Mesenchymal stem cell (in vitro differentiated cells and primary cell): Measurements from ENCODE around the gene ZNF641.
"Not testable (repeated sequence)": the region's sequence is repeated elsewhere in the genome, so short reads cannot be mapped to it uniquely, and the experiment has no call there.

Source experiments
- DNase-seq: peaks from one replicate; pipeline ENCODE4 v3.0.0-alpha.2; 2013
- H2AFZ ChIP-seq: one replicate; pipeline ENCODE4 v1.6.1; 2013; ENCODE audit warnings: low read depth, mild to moderate bottlenecking, control low read depth, inconsistent platforms, low read length, moderate library complexity
- H2AK5ac ChIP-seq: 2 replicates; pipeline ENCODE4 v1.6.1; 2013; ENCODE audit warnings: low read length, moderate library complexity, mild to moderate bottlenecking, inconsistent platforms; ENCODE audit not compliant: severe bottlenecking
- H2BK120ac ChIP-seq: one replicate; pipeline ENCODE4 v1.6.1; 2013; ENCODE audit warnings: low read depth, mild to moderate bottlenecking, inconsistent platforms, low read length, moderate library complexity
- H2BK12ac ChIP-seq, 2 experiments: one replicate each; pipeline ENCODE4 v1.6.1; 2013; ENCODE audit warnings: inconsistent platforms in 2 of 2, low read length in 2 of 2, mild to moderate bottlenecking in 2 of 2, moderate library complexity in 2 of 2, control low read depth in 1 of 2
- H2BK15ac ChIP-seq: one replicate; pipeline ENCODE4 v1.6.1; 2013; ENCODE audit warnings: mild to moderate bottlenecking, low read depth, inconsistent platforms; ENCODE audit not compliant: poor library complexity, severe bottlenecking
- H2BK5ac ChIP-seq: 2 replicates; pipeline ENCODE4 v1.6.1; 2013; ENCODE audit warnings: low read depth, mild to moderate bottlenecking, low read length, control low read depth, inconsistent platforms; ENCODE audit not compliant: poor library complexity, severe bottlenecking
- H3K14ac ChIP-seq, 2 experiments: one replicate each; pipeline ENCODE4 v1.6.1; 2013; ENCODE audit warnings: inconsistent platforms in 2 of 2, low read length in 2 of 2, control low read depth in 1 of 2, mild to moderate bottlenecking in 1 of 2, moderate library complexity in 1 of 2
- H3K18ac ChIP-seq, 2 experiments: one replicate each; pipeline ENCODE4 v1.6.1; 2013; ENCODE audit warnings: inconsistent platforms in 2 of 2, low read length in 2 of 2, control low read depth in 1 of 2, low read depth in 1 of 2, mild to moderate bottlenecking in 1 of 2
- H3K23ac ChIP-seq, 2 experiments: one replicate each; pipeline ENCODE4 v1.6.1; 2013; ENCODE audit warnings: inconsistent platforms in 2 of 2, low read length in 2 of 2, mild to moderate bottlenecking in 2 of 2, moderate library complexity in 2 of 2, control low read depth in 1 of 2
- H3K27ac ChIP-seq: 2 replicates; pipeline ENCODE4 v1.5.1; 2013; ENCODE audit warnings: mild to moderate bottlenecking, moderate library complexity, low read length, control low read depth, inconsistent platforms; ENCODE audit not compliant: poor library complexity, severe bottlenecking
- H3K27me3 ChIP-seq, 2 experiments: 2 replicates each; pipeline versions ENCODE4 v1.6.1 to v1.7.0; 2013; ENCODE audit warnings: low read length in 2 of 2, mild to moderate bottlenecking in 2 of 2, moderate library complexity in 2 of 2, control low read depth in 1 of 2, inconsistent platforms in 1 of 2; ENCODE audit not compliant: control insufficient read depth in 1 of 2, insufficient read depth in 1 of 2
- H3K36me3 ChIP-seq, 2 experiments: 2 replicates each; pipeline versions ENCODE4 v1.6.1 to v1.7.0; 2013; ENCODE audit warnings: low read length in 2 of 2, control low read depth in 1 of 2, inconsistent platforms in 1 of 2, low read depth in 1 of 2, mild to moderate bottlenecking in 1 of 2; ENCODE audit not compliant: insufficient read depth in 2 of 2, control insufficient read depth in 1 of 2
- H3K4ac ChIP-seq, 2 experiments: one replicate each; pipeline ENCODE4 v1.6.1; 2013; ENCODE audit warnings: inconsistent platforms in 2 of 2, low read length in 2 of 2, mild to moderate bottlenecking in 2 of 2, moderate library complexity in 2 of 2, control low read depth in 1 of 2, low read depth in 1 of 2
- H3K4me1 ChIP-seq: 2 replicates; pipeline ENCODE4 v1.6.1; 2013; ENCODE audit warnings: low read depth, low read length, control low read depth; ENCODE audit not compliant: control insufficient read depth, insufficient read depth
- H3K4me2 ChIP-seq: 2 replicates; pipeline ENCODE4 v1.6.1; 2013; ENCODE audit warnings: low read length, mild to moderate bottlenecking, inconsistent platforms; ENCODE audit not compliant: poor library complexity, severe bottlenecking
- H3K4me3 ChIP-seq, 2 experiments: 2 replicates each; pipeline versions ENCODE4 v1.5.1 to v1.7.0; 2013; ENCODE audit warnings: low read length in 2 of 2, mild to moderate bottlenecking in 2 of 2, control low read depth in 1 of 2, low read depth in 1 of 2; ENCODE audit not compliant: insufficient read depth in 1 of 2
- H3K79me1 ChIP-seq: replicated peaks from 2 replicates; pipeline ENCODE4 v1.6.1; 2013; ENCODE audit warnings: mild to moderate bottlenecking, control low read depth, low read length, inconsistent platforms; ENCODE audit not compliant: poor library complexity, severe bottlenecking
- H3K9ac ChIP-seq: 2 replicates; pipeline ENCODE4 v1.7.0; 2013; ENCODE audit warnings: mild to moderate bottlenecking, low read length, moderate library complexity
- H3K9me3 ChIP-seq: 2 replicates; pipeline ENCODE4 v1.7.0; 2013; ENCODE audit warnings: mild to moderate bottlenecking, low read length; ENCODE audit not compliant: control insufficient read depth
- H4K8ac ChIP-seq: one replicate; pipeline ENCODE4 v1.6.1; 2013; ENCODE audit warnings: inconsistent platforms, mild to moderate bottlenecking, low read length, moderate library complexity
- H4K91ac ChIP-seq: one replicate; pipeline ENCODE4 v1.6.1; 2013; ENCODE audit warnings: mild to moderate bottlenecking, low read length, inconsistent platforms
- WGBS: methylation state at CpG from one replicate; pipeline ENCODE4 v1.1.7; 2013; ENCODE audit warnings: mixed read lengths; 5-methylcytosine and 5-hydroxymethylcytosine counted together

ZNF641 gene

GRCh38 chr12:48336061-48336460, 14.7 kb downstream of the ZNF641 start:
- Histone ChIP-seq H3K36me3 (no peaks in the 10 kb centered on the region), H3K79me1 (no peaks in the 10 kb centered on the region), H3K23ac (no peak overlapping the region), H3K9ac (no peak overlapping the region), H3K27ac (no peak overlapping the region), H2AK5ac (no peak overlapping the region), H3K4me3 (no peak overlapping the region), H4K91ac (no peak overlapping the region), H2BK120ac (no peak overlapping the region), H2BK5ac (no peak overlapping the region), H2AFZ (no peak overlapping the region), H4K8ac (no peak overlapping the region), H3K4ac (no peak overlapping the region), H2BK12ac (no peak overlapping the region), H3K14ac (no peak overlapping the region), H2BK15ac (no peak overlapping the region), H3K9me3 (no peaks in the 10 kb centered on the region), H3K4me1 (no peaks in the 10 kb centered on the region), H3K27me3 (peaks cover 0 to 3% of the 10 kb centered on the region in 2 experiments), H3K4me2 (no peak overlapping the region), H3K18ac (no peak overlapping the region)
- 100% methylated on average over 1 of the region's 2 CpGs for WGBS
- no peak for DNase-seq

- no peaks in the 10 kb centered on the region for H3K36me3 ChIP-seq
- H2AK5ac ChIP-seq, result no peak overlapping the region
- H3K14ac ChIP-seq, result no peak overlapping the region
- no peak overlapping the region for H2BK12ac ChIP-seq
- H3K18ac ChIP-seq, result no peak overlapping the region
- H3K27ac ChIP-seq, result no peak overlapping the region
- H2BK5ac ChIP-seq, result no peak overlapping the region
- no peak overlapping the region for H2BK15ac ChIP-seq
- no peak overlapping the region for H2AFZ ChIP-seq
- no peak overlapping the region for H4K8ac ChIP-seq
- no peak overlapping the region for H3K9ac ChIP-seq
- H3K4me1 ChIP-seq, result no peaks in the 10 kb centered on the region
- 74% methylated on average over 5 of the region's 5 CpGs for WGBS
- no peaks in the 10 kb centered on the region for H3K9me3 ChIP-seq
- H2BK120ac ChIP-seq, result no peak overlapping the region
- no peak overlapping the region for H3K4me3 ChIP-seq
- H3K4me2 ChIP-seq, result no peak overlapping the region
- DNase-seq, result no peak
- no peak overlapping the region for H3K23ac ChIP-seq
- no peak overlapping the region for H3K4ac ChIP-seq
- H4K91ac ChIP-seq, result no peak overlapping the region
- H3K27me3 ChIP-seq, result peaks cover 4 to 5% of the 10 kb centered on the region in 2 experiments
- H3K79me1 ChIP-seq, result no peaks in the 10 kb centered on the region
These were observed 15.9 kb downstream of the ZNF641 start for GRCh38 chr12:48334808-48335207.

- not testable (repeated sequence) for H4K91ac ChIP-seq, H3K18ac ChIP-seq, H2AK5ac ChIP-seq, DNase-seq, H3K79me1 ChIP-seq, H2BK12ac ChIP-seq, H3K27me3 ChIP-seq, H2AFZ ChIP-seq, H4K8ac ChIP-seq, H3K9me3 ChIP-seq, H3K4me1 ChIP-seq, H3K4ac ChIP-seq, H3K23ac ChIP-seq, H3K14ac ChIP-seq, H2BK5ac ChIP-seq, H3K4me3 ChIP-seq, H2BK15ac ChIP-seq, H3K4me2 ChIP-seq, H3K9ac ChIP-seq, H3K27ac ChIP-seq, H2BK120ac ChIP-seq, H3K36me3 ChIP-seq
- 91% methylated on average over 6 of the region's 26 CpGs for WGBS
These were observed 17.0 kb downstream of the ZNF641 start for GRCh38 chr12:48333680-48334079.

- Histone ChIP-seq H2BK5ac (no peak overlapping the region), H3K14ac (no peak overlapping the region), H3K4me1 (no peaks in the 10 kb centered on the region), H3K18ac (no peak overlapping the region), H3K4me2 (no peak overlapping the region), H3K9me3 (no peaks in the 10 kb centered on the region), H3K27me3 (peaks cover 4 to 11% of the 10 kb centered on the region in 2 experiments), H2AK5ac (no peak overlapping the region), H2AFZ (no peak overlapping the region), H3K27ac (no peak overlapping the region), H4K8ac (no peak overlapping the region), H3K23ac (no peak overlapping the region), H3K79me1 (no peaks in the 10 kb centered on the region), H2BK12ac (no peak overlapping the region), H2BK120ac (no peak overlapping the region), H3K4me3 (no peak overlapping the region), H3K4ac (no peak overlapping the region), H3K9ac (no peak overlapping the region), H4K91ac (no peak overlapping the region), H2BK15ac (no peak overlapping the region), H3K36me3 (no peaks in the 10 kb centered on the region)
- 88% methylated on average over 1 of the region's 2 CpGs for WGBS
- no peak for DNase-seq
These were observed 19.3 kb downstream of the ZNF641 start for GRCh38 chr12:48331399-48331798.
